PFSK-1 (cell line): ENCODE results near the gene GDPD3.

Experiments
- REST ChIP-seq, 2 experiments: IDR thresholded peaks; 2 replicates each; pipeline versions ENCODE4 v1.6.1 to v1.8.0; 2011 to 2012; ENCODE audit warnings: low read depth in 2 of 2, low read length in 2 of 2, control low read depth in 1 of 2, inconsistent platforms in 1 of 2, mild to moderate bottlenecking in 1 of 2, moderate library complexity in 1 of 2; ENCODE audit not compliant: insufficient read depth in 1 of 2
- TAF1 ChIP-seq: IDR thresholded peaks from 2 replicates; pipeline ENCODE4 v1.6.1; 2012; ENCODE audit warnings: low read length, control low read depth, borderline replicate concordance; ENCODE audit not compliant: insufficient read depth

DNA sequence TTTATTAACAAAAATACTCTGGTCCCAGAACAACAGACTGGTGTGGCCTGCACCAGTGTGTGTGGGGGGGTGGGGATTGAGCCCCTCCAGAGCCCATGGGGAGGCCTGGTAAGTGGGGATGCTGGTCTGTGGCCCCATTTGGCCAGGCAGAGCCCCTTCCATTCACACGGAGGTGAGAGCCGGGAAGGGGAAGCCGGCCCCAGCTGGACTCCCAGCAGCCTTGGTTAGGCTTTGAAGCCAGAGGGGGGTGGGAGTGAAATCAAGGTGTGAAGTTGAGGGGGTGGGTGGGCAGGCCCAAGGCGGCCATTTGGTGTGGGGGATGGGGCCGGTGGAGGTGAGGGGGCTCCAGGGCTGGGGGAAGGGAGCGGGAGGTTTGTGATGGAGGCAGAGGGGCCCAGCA, 27.5 kb downstream of the GDPD3 start:
- TF ChIP-seq REST (IDR thresholded peaks at IDR 0.05; ENCODE audit: insufficient read depth in 1 of 2, low read depth in 2 of 2, low read length in 2 of 2) (no peak), TAF1 (no peak)
